CD4-positive, alpha-beta T cell treated with Interleukin-2 at 100 ng/mL for 4 hours (primary cell): ENCODE measurements around the gene VPS4B.

Experiments
- DNase-seq: peaks from one replicate; pipeline ENCODE4 v3.0.0-alpha.2; 2020; ENCODE audit warnings: low spot score

Gene VPS4B

DNA sequence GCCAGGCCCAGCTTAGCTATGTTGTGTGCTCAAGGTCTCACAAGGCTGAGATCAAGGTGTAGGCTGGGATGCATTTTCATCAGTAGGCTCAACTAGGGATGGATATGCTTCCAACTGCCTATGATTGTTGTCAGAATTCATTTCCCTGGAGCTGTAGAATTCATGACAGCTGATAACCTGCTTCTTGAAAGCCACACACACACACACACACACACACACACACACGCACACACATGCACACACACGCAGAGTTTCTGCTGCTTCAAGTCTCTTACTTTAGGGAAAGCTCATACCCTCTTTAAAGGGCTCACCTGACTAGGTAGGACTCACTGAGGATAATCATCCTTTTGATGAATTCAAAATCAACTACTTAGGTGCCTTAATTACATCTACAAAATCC is 8.2 kb upstream of the VPS4B start:
- no peak for DNase-seq

- DNase-seq: no peak
Observed at GRCh38 chr18:63427558-63427957, 5.3 kb upstream of the VPS4B start.

GRCh38 chr18:63422864-63423304 is 608 bp upstream of the VPS4B start:
- no peak for DNase-seq

DNA sequence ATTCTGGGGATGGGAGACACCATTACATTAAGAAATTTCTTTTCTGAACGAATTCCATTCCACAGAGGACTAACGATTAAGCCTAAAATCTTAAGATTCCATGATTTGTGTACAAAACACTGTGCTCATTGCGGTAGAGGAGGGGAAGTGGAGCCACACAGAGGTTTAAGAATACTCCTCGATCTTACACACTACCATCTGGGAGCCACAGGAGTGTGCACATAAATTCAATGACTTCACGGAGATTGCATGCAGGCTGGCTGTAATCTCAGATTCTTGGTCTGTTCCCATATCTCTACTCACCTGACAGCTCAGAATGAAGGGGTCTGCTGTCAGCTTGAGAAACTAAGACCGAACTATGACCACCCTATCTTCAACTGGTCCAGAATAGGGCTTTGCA is 762 bp downstream of the VPS4B start:
- DNase-seq: no peak

- no peak for DNase-seq
Observed at GRCh38 chr18:63412953-63413352, 9.3 kb downstream of the VPS4B start.

GRCh38 chr18:63410792-63411191 is 11.5 kb downstream of the VPS4B start:
- DNase-seq: peak; percentile 17

GRCh38 chr18:63409301-63409700 is 13.0 kb downstream of the VPS4B start:
- DNase-seq: peak; percentile 5

DNA sequence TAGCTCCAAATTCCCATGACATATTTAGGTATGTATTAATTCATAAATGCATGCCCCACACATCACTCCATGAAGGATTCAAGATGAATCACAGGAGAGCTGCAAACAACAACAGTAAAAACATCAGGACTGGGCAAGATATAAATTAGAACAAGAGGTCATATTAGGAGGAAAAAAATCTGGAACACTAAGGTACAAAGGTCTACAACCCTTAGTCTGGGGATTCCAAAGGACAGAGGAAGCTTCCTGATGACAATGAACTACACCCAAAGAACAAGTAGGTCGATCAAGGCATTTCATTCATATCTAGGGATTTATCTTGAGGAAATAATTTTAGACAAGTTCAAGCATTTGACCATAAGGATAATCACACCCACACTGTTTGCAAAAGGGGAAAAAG is 14.5 kb downstream of the VPS4B start:
- no peak for DNase-seq

DNA sequence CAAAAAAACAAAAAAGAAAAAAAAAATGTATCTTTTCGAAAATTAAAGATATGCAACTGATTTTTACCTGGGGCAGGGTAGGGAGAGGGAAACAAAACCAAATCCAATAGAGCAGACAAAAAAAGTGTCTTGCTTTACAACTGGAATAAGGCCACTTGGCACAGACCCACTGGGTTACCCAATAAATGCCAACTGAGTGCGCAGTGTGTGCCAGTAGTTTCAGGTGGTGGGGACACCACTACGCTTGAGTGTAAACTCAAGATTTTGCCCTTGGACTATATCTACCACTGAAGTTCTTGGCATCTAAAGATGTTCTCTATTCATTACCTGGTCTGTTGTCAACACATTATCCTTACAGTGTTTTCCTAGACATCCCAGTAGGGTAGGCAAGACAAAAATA is 16.3 kb downstream of the VPS4B start:
- no peak for DNase-seq

DNA sequence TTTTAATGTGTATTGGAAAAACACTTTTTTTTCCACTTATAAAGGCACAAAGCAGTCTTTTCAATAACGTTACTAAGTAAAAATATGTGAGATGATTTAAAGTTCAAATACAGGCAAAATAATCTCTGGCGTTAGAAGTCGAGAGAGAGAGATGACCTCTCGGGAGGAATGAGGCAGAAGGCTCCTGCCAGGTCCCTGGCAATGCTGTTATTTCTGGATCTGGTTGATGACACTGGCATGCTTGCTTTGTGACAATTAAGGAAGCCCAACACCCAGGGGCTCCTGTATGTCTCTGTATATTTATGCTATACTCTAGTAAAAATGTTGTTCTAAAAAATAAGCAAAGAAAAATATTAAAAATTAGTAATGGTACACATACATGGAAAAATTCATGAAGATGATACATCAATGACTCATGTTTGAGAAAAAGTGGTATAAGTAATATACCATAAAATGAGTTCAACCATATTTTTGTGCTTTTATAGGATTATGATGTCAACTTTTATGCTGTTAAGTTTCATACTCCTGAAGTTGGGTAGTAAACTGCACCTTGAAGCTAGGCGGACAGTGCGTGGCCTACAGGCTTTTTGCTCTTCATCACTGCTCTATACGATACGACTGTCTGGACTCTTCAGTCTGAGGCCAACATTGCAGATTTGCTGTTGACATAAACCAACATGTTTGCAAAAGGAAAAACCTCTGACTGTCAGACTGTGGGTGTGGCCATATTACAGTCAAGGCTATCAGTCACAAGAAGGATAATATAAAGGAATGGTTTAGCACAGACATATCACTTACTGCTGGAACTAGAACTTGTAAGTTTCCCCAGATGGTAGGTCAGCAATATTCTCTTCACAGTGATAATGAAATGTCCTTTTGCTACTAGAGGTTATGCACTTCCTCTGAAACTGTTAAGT is 19.8 kb downstream of the VPS4B start:
- DNase-seq: no peak

DNA sequence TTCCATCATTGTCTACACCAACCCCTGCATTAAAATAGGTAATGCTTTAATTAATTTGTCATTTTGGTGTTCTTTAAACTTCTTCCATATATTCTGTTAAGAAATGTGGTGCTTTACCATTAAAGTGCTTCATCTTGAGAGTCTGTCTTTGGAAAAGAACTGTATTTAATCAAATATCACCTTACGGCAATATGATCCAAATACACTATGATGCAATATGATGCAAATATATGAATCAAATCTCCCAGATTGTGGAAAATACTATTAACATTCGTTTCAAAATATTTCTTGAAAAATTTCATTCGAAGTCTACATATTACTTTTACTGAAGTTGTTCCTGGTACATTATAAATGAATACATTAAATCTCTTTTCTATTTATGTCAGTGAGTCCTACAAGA is 23.0 kb downstream of the VPS4B start:
- DNase-seq: no peak

- no peak for DNase-seq
Observed at GRCh38 chr18:63397349-63397748, 24.9 kb downstream of the VPS4B start.

- DNase-seq: no peak
Observed at GRCh38 chr18:63395503-63395902, 26.8 kb downstream of the VPS4B start.

GRCh38 chr18:63394954-63395353 is 27.3 kb downstream of the VPS4B start:
- no peak for DNase-seq

GRCh38 chr18:63387861-63388260 is 34.4 kb downstream of the VPS4B start:
- DNase-seq: no peak

DNA sequence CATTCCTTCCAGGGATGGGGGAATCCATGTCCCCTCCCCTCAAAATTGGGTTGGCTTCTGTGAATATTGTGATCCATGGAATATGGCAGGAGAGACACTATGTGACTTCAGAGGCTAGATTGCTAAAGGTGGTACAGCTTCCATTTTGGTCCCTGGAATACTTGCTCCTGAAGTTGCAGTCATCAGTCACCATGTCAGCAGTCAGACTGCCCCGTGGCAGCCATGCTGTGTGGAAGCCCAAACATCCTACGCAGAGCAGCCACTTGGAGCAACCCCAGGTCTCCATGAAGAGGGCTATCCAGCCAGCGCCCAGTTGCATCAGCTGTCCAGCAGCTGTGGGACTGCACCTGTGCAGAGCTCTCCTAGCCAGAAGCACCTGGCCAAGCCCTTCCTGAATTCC is 39.4 kb downstream of the VPS4B start:
- DNase-seq: no peak

DNA sequence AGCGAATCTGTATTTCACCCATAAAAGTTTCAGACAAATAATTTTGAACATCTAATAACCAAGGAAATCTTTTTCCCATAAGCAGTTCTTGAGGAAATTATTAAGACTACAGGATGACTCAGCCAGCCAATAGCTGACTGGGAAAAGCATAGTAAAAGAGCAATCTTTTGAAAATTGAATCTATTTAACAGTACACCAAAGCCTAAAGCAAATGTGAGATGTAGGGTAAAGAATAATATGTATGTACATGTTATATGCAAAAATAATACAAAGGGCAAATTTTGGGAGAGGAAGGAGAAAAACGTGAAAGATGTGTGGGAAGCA is 42.7 kb downstream of the VPS4B start:
- no peak for DNase-seq

- DNase-seq: no peak
Observed at GRCh38 chr18:63378919-63379638, 43.2 kb downstream of the VPS4B start.

DNA sequence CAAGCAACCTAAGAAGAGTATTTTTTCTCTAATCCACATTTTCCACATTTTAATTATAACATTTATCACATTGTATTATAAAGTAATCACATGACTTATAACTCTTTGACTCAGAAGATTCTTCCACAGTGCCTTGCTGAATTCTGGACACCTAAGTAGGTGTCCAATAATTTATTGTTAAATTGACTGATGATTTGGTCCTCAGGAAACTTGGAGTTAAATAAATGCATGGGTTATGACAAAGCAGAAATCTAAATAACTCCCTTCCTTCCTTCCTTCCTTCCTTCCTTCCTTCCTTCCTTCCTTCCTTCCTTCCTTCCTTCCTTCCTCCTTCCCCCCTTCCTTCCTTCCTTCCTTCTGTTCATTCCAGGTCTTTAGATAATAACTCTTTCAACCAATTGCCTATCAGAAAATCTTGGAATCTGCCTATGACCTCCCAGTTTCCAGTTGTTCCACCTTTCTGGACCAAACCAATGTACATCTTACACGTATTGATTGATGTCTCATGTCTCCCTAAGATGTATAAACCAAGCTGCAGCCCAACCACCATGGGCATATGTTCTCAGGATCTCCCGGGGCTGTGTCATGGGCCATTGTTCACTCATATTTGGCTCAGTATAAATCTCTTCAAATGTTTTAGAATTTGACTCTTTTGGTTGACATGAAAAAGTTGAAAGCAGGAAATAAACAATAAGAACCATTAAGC is 44.8 kb downstream of the VPS4B start:
- no peak for DNase-seq

DNA sequence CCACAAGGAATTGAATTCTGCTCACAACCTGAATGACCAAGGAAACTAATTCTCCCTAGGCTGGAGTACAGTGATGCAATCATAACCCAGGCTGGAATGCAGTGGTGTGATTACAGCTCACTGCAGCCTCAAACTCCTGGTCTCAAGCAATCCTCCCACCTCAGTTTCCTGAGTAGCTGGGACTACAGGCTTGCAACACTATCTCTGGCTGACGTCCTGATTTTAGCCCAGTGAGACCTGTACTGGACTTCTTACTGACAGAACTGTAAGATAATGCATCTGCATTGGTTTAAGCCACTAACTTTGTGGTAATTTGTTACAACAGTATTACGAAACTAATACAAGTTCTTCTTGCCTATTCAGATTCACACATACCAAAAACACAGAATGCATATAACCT is 45.7 kb downstream of the VPS4B start:
- no peak for DNase-seq

GRCh38 chr18:63374540-63374939 is 47.7 kb downstream of the VPS4B start:
- no peak for DNase-seq

DNA sequence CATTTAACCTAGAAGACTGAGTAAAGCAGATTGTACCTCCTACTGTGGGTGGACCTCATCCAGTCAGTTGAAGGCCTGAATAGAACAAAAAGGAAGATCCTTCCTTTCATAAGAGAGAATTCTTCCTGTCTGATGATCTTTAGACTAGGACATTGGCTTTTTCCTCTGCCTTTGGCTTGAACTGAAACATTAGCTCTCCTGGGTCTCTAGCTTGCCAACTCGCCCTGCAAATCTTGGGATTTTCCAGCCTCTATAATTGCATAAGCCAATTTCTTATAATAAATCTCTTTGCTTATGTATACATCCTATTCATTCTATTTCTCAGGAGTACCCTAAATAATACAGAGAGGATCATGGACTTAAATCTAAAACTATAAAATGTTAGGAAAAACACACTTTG is 49.1 kb downstream of the VPS4B start:
- no peak for DNase-seq

DNA sequence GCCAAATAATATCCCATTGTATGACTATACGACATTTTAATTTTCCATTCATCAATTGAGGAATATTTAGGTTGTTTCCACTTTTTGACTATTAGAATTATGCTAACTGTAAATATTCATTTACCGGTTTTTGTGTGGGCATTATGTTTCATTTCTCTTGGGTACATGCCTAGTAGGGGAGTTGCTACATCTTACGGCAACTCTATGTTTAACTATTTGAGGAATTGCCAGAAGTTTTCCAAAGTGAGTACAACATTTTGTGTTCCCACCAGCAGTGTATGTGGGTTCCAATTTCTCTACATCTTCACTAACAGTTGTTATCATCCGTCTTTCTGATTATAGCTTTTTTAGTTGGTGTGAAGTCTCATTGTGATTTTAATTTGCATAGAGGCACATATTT is 53.7 kb downstream of the VPS4B start:
- DNase-seq: no peak
